ENCODE data around the gene FLYWCH2.
A peak's percentile ranks its signal among the peaks of the same experiment; 100 is the strongest.

The FLYWCH2 gene, protein sequence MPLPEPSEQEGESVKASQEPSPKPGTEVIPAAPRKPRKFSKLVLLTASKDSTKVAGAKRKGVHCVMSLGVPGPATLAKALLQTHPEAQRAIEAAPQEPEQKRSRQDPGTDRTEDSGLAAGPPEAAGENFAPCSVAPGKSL

GRCh38 chr16:2882650-2883457, at the start of gene FLYWCH2:
TSS of gene FLYWCH2 (plus strand) at chr16:2883215. CDS start at chr16:2896450, 13,235 bp downstream.
- DNase-seq (ENCODE audit: low read depth): peak; percentile 100

DNA sequence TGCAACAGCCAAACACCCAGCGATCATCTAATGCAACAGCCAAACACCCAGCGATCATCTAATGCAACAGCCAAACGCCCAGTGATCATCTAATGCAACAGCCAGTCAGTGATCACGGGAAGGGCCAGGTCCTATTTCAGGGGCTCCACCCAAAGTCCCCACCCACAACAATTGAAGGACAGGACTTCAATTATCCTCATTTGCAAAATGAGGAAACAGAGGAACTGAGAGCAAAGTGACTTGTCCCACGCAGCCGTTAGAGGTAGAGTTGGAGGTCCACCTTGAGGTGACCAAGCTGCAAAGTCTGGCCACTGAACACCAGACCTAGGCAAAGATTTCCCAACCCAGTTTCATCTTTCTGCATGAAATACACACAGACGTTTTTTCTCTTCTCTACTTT, 49.2 kb upstream of the FLYWCH2 start:
- no peak for DNase-seq (ENCODE audit: low read depth)

GRCh38 chr16:2834968-2835367, 48.0 kb upstream of the FLYWCH2 start:
- DNase-seq (ENCODE audit: low read depth): no peak

- no peak for DNase-seq (ENCODE audit: low read depth)
These were observed 47.1 kb upstream of the FLYWCH2 start for GRCh38 chr16:2835638-2836493.

DNA sequence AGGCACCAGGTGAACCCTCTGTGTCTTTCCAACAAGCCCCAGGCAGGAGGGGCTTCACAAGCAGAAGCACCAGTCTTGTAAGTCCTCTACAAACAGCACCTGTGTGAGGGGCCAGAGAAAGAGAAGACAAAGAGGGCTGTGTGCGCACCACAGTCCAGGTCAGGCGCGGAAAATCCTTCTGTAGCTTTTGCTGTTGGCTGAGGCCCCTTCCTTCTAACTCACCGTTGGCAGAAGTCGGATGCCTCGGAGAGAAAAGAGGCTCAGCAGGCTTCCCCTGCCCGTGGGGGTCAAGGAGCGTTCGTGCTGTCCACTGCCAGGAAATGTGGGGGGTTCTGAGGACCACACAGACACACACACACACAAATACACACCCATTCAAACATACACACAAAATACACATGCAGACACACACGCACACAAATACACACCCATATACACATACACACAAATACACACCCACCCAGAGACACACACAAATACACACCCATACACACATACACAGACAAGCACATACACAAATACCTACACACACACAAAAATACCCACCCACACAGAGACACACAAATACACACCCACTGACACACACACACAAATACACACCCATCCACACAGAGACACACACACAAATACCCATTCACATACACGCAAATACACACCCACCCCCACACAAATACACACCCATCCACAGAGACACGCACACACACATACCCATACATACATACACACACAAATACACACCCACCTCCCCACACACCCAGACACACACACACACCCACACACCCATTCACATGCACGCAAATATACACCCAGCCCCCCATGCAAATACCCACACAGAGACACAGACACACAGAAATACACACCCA, 46.1 kb upstream of the FLYWCH2 start:
- DNase-seq (ENCODE audit: low read depth): no peak

DNA sequence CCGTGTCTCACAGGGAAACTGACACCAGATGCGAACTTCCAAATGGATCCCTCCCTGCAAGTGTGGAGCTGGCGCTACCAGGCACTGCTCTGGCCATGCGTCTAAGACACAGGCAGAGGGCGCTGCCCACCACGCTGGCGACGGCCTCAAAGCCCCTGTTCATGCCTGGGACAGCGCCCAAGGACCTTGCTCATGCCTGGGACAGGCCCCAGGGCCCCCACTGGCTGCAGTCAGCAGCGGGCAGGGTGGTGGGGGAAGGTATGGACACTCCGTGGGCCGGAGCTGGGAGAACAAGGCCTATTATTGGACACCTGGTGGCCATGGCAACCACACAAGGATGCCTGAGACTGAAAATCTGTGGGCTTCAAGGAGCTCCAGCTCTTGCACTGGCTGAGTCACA, 44.1 kb upstream of the FLYWCH2 start:
- DNase-seq (ENCODE audit: low read depth): peak; percentile 24

GRCh38 chr16:2839650-2840450, 43.2 kb upstream of the FLYWCH2 start:
- DNase-seq (ENCODE audit: low read depth): no peak

DNA sequence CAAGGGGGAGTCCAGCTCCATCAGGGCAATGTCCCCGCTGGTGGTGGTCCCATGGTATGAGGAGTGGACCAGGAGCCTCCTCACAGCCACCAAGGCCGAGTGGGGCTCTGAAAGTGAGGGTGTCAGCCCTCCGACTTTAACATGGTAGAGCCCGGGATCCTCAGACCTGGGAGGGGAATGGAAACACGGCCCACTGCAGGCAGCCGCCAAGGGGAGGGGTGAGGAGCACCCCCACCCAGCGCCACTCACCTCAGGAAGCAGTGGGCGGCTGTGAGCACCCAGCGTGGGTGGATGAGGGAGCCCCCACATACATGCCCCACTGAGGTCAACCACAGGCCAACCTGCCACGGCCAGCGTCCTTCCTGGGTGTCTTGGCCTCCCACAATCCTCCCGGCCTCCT, 42.1 kb upstream of the FLYWCH2 start:
- no peak for DNase-seq (ENCODE audit: low read depth)

DNA sequence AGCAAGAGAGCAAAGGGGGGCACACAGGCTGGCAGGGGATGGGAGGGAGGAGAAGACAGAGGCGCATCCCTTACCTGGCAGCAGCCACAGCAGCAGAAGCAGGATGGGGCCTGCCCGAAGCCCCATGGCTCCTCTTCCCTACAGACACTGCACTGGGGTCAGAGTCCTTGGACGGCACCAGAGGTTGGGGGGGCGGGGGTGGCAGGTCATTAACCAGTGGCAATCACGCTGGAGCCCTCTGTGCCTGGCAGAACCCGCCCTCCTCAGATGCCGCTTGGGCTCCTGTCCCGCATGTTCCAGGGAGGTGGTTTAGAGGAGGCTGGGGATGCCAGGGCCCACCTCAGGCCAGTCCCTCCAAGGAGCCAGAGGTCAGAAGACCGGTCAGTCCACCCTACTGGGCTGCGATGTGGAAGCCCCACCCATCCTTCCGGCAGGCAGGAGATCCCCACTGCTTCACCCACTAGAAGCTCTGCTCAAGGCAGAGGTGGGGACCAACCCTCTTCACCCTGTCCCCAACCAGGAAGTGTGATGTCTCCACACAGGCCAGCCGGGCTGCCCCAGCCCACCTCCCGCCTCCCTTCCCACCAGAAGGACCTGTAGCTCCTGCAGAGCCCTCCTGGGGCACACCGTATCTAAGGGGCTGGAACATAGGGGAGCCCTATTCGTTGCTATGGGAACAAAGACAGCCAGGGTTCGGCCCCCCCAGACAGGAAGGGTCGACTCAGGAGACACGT, 41.2 kb upstream of the FLYWCH2 start:
- no peak for DNase-seq (ENCODE audit: low read depth)

DNA sequence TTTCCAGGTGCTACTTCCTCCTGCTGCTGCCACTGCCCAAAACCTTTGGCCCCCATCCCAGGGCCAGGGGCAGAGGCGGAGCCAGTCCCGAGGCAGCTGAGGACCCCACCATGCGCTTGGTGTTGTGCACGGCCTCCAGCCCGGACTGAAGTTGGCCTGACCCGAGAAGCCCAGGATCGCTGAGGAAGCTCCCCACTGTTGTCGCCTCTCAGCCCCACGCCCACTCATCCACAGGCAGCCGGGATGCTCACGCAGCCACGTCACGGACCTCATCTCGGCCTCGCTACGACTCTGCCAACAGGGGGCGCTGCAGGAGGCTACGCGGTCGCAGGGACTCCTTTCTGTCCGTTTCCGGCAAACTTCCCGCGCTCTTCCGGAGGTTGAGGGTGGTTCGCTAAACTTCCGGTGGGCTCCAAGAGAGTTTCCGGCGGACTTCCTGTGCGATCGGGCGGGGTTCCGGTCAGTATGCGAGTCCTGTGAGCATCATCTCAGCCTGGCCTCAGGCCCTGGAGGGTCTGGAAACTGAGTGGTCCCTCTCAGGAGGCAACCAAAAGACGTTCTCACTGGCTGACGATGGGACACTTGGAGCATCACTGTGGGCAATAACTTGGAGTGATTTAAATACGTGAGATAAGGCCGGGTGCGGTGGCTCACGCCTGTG, 40.5 kb upstream of the FLYWCH2 start:
- DNase-seq (ENCODE audit: low read depth): peak; percentile 76

DNA sequence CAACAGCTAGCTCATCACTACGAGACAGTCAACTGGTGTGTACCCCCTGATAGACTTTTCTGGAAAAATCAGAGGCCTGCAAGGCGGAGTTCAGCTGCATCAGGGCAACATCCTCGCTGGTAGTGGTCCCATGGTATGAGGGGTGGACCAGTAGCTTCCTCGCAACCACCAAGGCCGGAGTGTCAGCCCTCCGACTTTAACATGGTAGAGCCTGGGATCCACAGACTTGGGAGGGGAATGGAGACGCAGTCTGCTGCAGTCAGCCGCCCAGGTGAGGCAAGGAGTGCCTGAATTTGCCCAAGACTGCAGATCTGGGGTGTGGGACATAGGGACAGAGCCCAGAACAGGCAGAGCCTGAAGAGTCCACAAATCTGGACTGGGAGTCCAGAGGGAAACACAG, 39.5 kb upstream of the FLYWCH2 start:
- DNase-seq (ENCODE audit: low read depth): no peak

DNA sequence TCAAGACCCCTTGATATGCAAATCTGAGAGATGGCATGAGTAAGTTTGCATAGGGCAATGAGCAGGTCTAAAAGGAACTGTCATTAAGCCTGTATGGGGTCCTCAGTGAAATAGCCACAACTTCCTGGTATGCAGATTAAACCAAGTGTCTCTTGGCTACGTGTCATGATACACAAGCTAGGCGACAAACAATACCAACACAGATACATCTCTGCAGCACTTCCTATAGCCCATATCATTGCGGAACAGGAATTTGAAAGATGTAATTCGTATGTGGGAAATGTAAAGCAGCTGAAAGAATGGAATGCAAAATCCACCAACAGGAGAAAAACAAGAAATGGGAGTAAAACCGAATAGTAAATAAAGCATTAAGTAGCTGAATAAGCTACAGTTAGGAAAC, 37.9 kb upstream of the FLYWCH2 start:
- DNase-seq (ENCODE audit: low read depth): no peak

DNA sequence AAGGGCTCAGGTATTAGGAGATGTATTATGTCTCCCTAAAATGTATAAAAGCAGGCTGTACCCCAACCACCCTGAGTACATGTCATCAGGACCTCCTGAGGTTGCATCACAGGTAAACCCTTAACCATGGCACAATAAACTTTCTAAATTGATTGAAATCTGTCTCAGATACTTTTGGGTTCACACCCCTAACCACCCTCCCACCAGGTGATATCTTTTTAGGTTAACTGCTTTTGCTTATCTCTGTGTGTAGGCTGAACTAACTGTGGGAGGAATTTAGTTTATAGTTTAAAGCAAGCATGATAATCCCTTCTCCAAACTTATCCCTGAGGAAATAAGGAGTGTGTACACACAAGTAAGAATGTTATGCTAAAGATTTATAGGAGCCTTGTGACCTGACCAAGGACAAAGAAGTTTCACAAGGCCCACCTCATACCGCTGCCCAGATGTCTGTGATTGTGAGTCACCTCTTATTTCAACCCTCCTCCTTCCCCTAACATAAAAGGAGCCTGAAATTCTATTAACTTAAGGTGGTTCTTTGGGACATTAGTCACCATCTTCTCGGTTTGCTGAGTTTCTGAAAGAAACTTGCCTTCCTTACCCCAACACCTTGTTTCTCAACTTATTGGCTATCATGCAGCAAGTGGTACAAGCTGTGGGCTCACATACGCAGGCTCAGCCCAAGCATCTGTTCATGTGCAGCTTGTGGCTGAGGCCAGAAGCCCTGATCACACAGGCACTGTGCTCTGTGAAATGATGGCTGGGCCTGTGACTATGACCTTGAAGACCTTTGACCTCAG, 36.3 kb upstream of the FLYWCH2 start:
- DNase-seq (ENCODE audit: low read depth): no peak

DNA sequence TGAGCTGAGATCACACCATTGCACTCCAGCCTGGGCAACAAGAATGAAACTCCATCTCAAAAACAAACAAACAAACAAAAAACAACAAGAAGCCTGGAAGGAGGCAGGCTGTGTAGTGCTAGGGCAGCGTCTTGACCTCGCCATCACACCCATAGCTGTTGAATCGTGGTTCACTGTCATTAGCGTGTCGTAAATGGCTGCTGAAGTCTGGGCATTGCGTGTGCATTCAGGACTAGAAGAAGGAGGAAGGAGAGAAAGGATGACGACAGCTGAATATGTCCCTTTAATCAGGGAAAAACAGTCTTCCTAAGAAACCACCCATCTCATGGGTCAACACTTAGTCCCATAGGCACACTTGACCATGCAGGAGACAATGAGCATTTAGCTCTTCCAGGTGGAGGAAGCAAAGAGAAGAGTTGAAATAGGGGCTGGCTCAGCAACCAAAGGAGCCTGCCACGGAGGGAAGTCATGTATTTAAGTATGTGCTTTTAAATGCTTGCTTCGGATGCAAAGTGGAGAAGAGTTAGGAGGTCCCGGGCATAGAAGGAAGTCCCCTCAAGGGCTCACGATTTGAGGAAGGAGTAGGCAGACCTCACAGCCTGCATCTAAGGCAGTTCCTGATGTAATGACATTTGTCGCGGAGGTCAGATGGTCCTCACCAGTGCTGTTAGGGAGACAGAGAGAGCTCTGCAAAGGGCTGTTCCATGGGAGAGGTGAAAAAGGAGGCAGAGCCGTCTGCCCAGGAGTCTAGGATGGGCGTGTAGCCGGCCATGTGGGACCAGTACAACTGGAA, 33.9 kb upstream of the FLYWCH2 start:
- no peak for DNase-seq (ENCODE audit: low read depth)

- no peak for DNase-seq (ENCODE audit: low read depth)
These were observed 30.8 kb upstream of the FLYWCH2 start for GRCh38 chr16:2852003-2852730.

DNA sequence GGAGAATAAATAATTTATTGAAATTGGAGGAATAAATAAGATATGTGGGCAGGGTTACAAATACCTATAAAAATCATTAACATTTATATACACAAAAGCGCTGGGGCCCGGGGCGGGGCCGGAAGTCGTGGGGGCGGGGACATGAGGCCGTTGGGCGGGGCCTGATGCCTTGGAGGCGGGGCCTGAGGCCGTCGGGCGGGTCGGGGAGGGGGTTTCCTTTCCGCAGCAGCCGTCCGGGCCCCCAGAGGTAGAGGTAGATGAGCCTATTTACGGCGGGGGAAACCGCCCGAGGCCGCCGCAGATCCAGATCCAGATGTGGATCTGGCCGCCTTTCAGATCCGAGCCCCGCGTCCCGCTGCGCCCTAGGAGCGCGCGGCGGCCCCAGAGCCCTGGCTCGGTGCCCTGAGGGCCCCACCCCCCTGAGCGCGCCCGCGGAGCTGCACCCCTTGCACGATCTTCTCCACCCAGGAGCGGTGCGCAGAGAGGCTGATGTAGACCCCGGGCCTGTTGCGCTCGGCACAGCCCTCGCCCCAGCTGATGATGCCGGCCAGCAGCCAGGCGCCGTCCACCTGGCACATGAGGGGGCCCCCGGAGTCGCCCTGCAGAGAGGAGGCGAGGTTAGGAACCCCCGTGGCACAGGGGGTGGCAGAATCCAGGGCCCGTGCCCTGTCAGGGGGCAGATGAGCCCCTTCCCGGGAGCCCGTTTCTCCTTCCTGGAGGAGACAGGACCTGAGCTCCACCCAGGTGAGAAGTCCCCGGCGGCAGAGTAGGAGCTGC, 30.1 kb upstream of the FLYWCH2 start:
- DNase-seq (ENCODE audit: low read depth): no peak
